ENCODE data around the gene XKRX. TPM values are rescaled to one million over a fixed set of nuclear protein-coding genes. Genes with fewer than 3 reads are reported as not detected.

The XKRX gene
- polyA plus RNA-seq, 3 donors from 2014 or later = not detected

GRCh38 chrX:100870527-100870926, 58.2 kb downstream of the XKRX start:
- Mint-ChIP-seq H3K9me3 (peaks cover 0 to 2% (median 0%) of the 10 kb centered on the region in 6 donors), H3K4me3 (no peak overlapping the region), H3K27ac (no peak overlapping the region), H3K36me3 (no peaks in the 10 kb centered on the region), H3K4me1 (no peaks in the 10 kb centered on the region), H3K27me3 (ENCODE audit: low read depth in 3 of 3) (peaks cover 0 to 9% (median 1%) of the 10 kb centered on the region in 3 donors)
- no peak for DNase-seq

GRCh38 chrX:100868273-100868672, 60.4 kb downstream of the XKRX start:
- no peaks in the 10 kb centered on the region for H3K4me1 Mint-ChIP-seq
- DNase-seq = no peak
- no peak overlapping the region for H3K27ac Mint-ChIP-seq
- no peaks in the 10 kb centered on the region for H3K9me3 Mint-ChIP-seq
- H3K27me3 Mint-ChIP-seq (ENCODE audit: low read depth in 3 of 3) = peaks cover 0 to 9% (median 1%) of the 10 kb centered on the region in 3 donors
- H3K4me3 Mint-ChIP-seq = no peak overlapping the region
- no peaks in the 10 kb centered on the region for H3K36me3 Mint-ChIP-seq

GRCh38 chrX:100864657-100865391, 63.9 kb downstream of the XKRX start:
- Mint-ChIP-seq H3K4me3 (no peak overlapping the region), H3K27me3 (ENCODE audit: low read depth in 3 of 3) (peaks cover 0 to 10% (median 0%) of the 10 kb centered on the region in 3 donors), H3K27ac (no peak overlapping the region), H3K36me3 (no peaks in the 10 kb centered on the region), H3K9me3 (no peaks in the 10 kb centered on the region), H3K4me1 (no peaks in the 10 kb centered on the region)
- no peak for DNase-seq

Other genes with a start within 250 kb of the XKRX start
- gene SYTL4, start 196.8 kb downstream of the XKRX start, polyA plus RNA-seq = under 1 TPM in 1 of 3 donors, not detected in 2; 0.70 TPM
- 10 to 100 TPM in 2 of 3 donors, 1 to 10 TPM in 1; 7.4 to 15.2 (median 10.2) TPM for gene CSTF2, start 108.5 kb downstream of the XKRX start, polyA plus RNA-seq
- not detected for gene NOX1, start 54.6 kb downstream of the XKRX start, polyA plus RNA-seq
- gene ARL13A, start 40.8 kb upstream of the XKRX start, polyA plus RNA-seq = not detected
- 10 to 100 TPM; 33.4 to 65.8 (median 36.3) TPM for gene TRMT2B, start 123.2 kb upstream of the XKRX start, polyA plus RNA-seq
- not detected for gene TMEM35A, start 150.0 kb upstream of the XKRX start, polyA plus RNA-seq
- 1 to 10 TPM in 1 of 3 donors, under 1 TPM in 1, not detected in 1; 0.38 to 1.1 TPM for gene CENPI, start 169.3 kb upstream of the XKRX start, polyA plus RNA-seq